HepG2 (cell line): ENCODE results near the gene ANKRD55. TPM values are rescaled to one million over a fixed set of nuclear protein-coding genes. Genes with fewer than 3 reads are reported as not detected.

Experiments used
- ATAC-seq: fragments of 200-7000 bp; cut with Tn5 transposase; 3 replicates; pipeline ENCODE4 v1.9.1; 2020; ENCODE audit warnings: mild to moderate bottlenecking, moderate library complexity
- BruUV-seq: library from RNA; stranded (reverse); fragments of 400-500 nt; replicated peaks from 2 replicates; lab custom pipeline; 2021; lab: Mats Ljungman, UMichigan
- CTCF ChIA-PET: fragments of 300-600 bp; formaldehyde crosslinking; extraction: SDS; loops from one replicate; lab custom pipeline; 2021; ENCODE audit warnings: low total read pairs, inconsistent platforms, low intra/inter-chr PET ratio; lab: Yijun Ruan, JAX
- POLR2A ChIA-PET: fragments of 350-600 bp; sonication (Branson Sonifier 250); formaldehyde crosslinking; loops from one replicate; lab custom pipeline; 2020; ENCODE audit warnings: antibody characterized with exemption, inconsistent platforms; lab: Yijun Ruan, JAX
- DNase-seq: peaks from one replicate; pipeline ENCODE4 v3.0.0-alpha.2; 2015; ENCODE audit warnings: low spot score
- FAIRE-seq: peaks from 3 replicates; lab custom pipeline; 2011; peaks lifted over from hg19 to GRCh38; lab: Jason Lieb, UNC
- H2AFZ ChIP-seq: one replicate; pipeline ENCODE4 v1.6.1; 2011; ENCODE audit warnings: low read length, inconsistent platforms
- H3K27ac ChIP-seq: fragments of 300-600 bp; 3 replicates; pipeline ENCODE4 v1.8.0; 2011; ENCODE audit warnings: mixed run types, mild to moderate bottlenecking, mixed read lengths, low read length, inconsistent platforms; ENCODE audit not compliant: insufficient read depth; ENCODE audit errors: extremely low read length
- H3K27me3 ChIP-seq, 2 experiments: fragments of 200-600 bp in 1 of 2; 2 replicates in 1 of 2; 3 replicates in 1 of 2; pipeline versions ENCODE4 v1.6.0 to v1.8.0; 2011; ENCODE audit warnings: low read length in 2 of 2, mild to moderate bottlenecking in 2 of 2, moderate library complexity in 2 of 2, inconsistent platforms in 1 of 2; ENCODE audit not compliant: insufficient read depth in 2 of 2, control insufficient read depth in 1 of 2
- H3K36me3 ChIP-seq, 2 experiments: fragments of 200-600 bp in 1 of 2; replicated peaks in 1 of 2; 2 replicates in 1 of 2; 3 replicates in 1 of 2; pipeline versions ENCODE4 v1.5.1 to v1.8.0; 2011; ENCODE audit warnings: low read length in 2 of 2, inconsistent platforms in 1 of 2; ENCODE audit not compliant: insufficient read depth in 2 of 2, control insufficient read depth in 1 of 2
- H3K4me1 ChIP-seq: 2 replicates; pipeline ENCODE4 v1.5.1; 2012; ENCODE audit warnings: low read length, inconsistent platforms; ENCODE audit not compliant: insufficient read depth
- H3K4me2 ChIP-seq: 2 replicates; pipeline ENCODE4 v1.6.0; 2011; ENCODE audit warnings: low read depth, low read length, inconsistent platforms
- H3K4me3 ChIP-seq, 3 experiments: fragments of 200-600 bp in 1 of 3; sonication (generic), shearing (Covaris generic) in 1 of 3; replicated peaks in 1 of 3; 2 replicates each; pipeline ENCODE4 v1.5.1; 2011 to 2016; ENCODE audit warnings: low read length in 3 of 3, inconsistent platforms in 2 of 3, low read depth in 2 of 3, mild to moderate bottlenecking in 2 of 3, control low read depth in 1 of 3, mixed read lengths in 1 of 3; ENCODE audit not compliant: insufficient read depth in 1 of 3
- H3K79me2 ChIP-seq: one replicate; pipeline ENCODE4 v1.6.1; 2011; ENCODE audit warnings: low read length, inconsistent platforms; ENCODE audit not compliant: insufficient read depth
- H3K9ac ChIP-seq: 2 replicates; pipeline ENCODE4 v1.6.0; 2011; ENCODE audit warnings: mild to moderate bottlenecking, low read depth, low read length, inconsistent platforms; ENCODE audit not compliant: insufficient read depth
- H3K9me3 ChIP-seq: 2 replicates; pipeline ENCODE4 v1.5.1; 2012; ENCODE audit warnings: mild to moderate bottlenecking, low read length
- H4K20me1 ChIP-seq: 2 replicates; pipeline ENCODE4 v1.6.0; 2011; ENCODE audit warnings: inconsistent platforms, mild to moderate bottlenecking, low read length, moderate library complexity; ENCODE audit not compliant: insufficient read depth
- MAF1 ChIP-seq: sonication (generic); formaldehyde crosslinking; IDR thresholded peaks from 2 replicates; pipeline ENCODE4 v1.5.0; 2020; ENCODE audit warnings: missing genetic modification reagents, borderline replicate concordance
- MAFF ChIP-seq: IDR thresholded peaks from 2 replicates; pipeline ENCODE4 v1.6.1; 2011; ENCODE audit warnings: low read depth, low read length, improper control_type of control experiment
- MAFK ChIP-seq, 2 experiments: IDR thresholded peaks in 1 of 2; conservative IDR thresholded peaks in 1 of 2; 2 replicates each; pipeline ENCODE4 v1.6.1; 2011; ENCODE audit warnings: improper control_type of control experiment in 2 of 2, low read length in 2 of 2
- POLR2AphosphoS2 ChIP-seq: IDR thresholded peaks from 2 replicates; pipeline ENCODE4 v1.6.1; 2011; ENCODE audit warnings: low read depth, low read length, improper control_type of control experiment
- ZKSCAN1 ChIP-seq: fragments of 150-350 bp; IDR thresholded peaks from 2 replicates; pipeline ENCODE4 v1.6.1; 2014; ENCODE audit warnings: low read length
- WGBS: methylation state at CpG from one replicate; pipeline ENCODE4 v1.1.6; 2017; ENCODE audit warnings: low lambda C conversion rate; 5-methylcytosine and 5-hydroxymethylcytosine counted together
- in situ Hi-C: cut with HindIII; loops from 2 replicates; pipeline ENCODE4 v1.10.0; 2017; ENCODE audit warnings: low pct_unique_long_range_greater_than_20kb; ENCODE audit not compliant: extremely low pct_ligation_motif_present
- intact Hi-C: fragments of 100-400 bp; cut with micrococcal nuclease; formaldehyde crosslinking; loops from one replicate; pipeline ENCODE4 v1.10.0; 2022; ENCODE audit not compliant: unreplicated experiment
- polyA plus RNA-seq, 8 experiments: library from polyadenylated mRNA; depleted of rRNA in 3 of 8; stranded (reverse) in 7 of 8; unstranded in 1 of 8; fragments of >200 nt; fragmentation: Illumina TruSeq in 4 of 8; extraction: Trizol in 4 of 8; gene quantifications; 2 replicates each; pipeline versions ENCODE4 v1.2.1 to v1.2.3, GENCODE V29; 2011 to 2016; ENCODE audit warnings: low read depth in 4 of 8, missing spikeins in 1 of 8, mixed read lengths in 1 of 8; ENCODE audit not compliant: insufficient read depth in 1 of 8
- total RNA-seq, 5 experiments: library from RNA; depleted of rRNA; stranded (reverse); fragments of >200 nt; fragmentation: Illumina TruSeq; extraction: Trizol; gene quantifications; 2 replicates each; pipeline ENCODE4 v1.2.3, GENCODE V29; 2016; ENCODE audit warnings: low read depth in 1 of 5
- TF ChIP-seq, protein P1 (sequence below): sonication (generic); formaldehyde crosslinking; conservative IDR thresholded peaks from 2 replicates; pipeline ENCODE4 v1.8.1; 2023; ENCODE audit warnings: missing genetic modification reagents
- TF ChIP-seq, protein P2 (sequence below): sonication (generic); formaldehyde crosslinking; IDR thresholded peaks from 2 replicates; pipeline ENCODE4 v1.4.0; 2020; ENCODE audit warnings: low read depth, mild to moderate bottlenecking, missing genetic modification reagents

The ANKRD55 gene
- total and polyA plus RNA-seq, 2 of the 13 experiments (the other 11 are each of a cell fraction or from before 2014, with no cell fraction given), result 0.11 to 0.28 TPM

DNA sequence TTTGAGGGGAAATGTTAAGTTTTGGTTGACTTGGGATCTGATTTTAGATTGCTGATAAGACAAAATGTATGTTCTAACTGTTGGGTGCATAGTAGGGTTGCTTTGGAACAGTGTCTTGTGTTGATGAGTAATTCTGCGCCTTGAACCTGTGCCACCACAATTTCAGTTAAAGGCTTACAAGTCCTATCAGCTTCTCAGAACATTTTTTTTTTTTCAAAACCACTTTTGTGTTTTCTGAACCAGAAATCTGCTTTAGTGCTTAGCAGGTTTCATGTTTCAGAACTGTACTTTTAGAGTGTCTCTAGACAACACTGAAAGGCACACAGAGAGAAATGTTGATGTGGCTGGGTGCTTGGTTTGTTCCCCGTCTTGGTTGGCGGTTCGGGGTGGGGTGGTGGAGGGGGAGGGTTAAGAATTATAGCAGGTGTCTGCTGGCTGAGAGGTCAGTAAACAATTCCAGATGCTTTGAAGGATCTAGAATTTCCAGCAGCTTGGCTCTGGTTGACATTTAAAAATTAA is 84.6 kb downstream of the ANKRD55 start:
- Histone ChIP-seq H2AFZ (no peak overlapping the region), H3K79me2 (no peaks in the 10 kb centered on the region), H3K4me2 (no peak overlapping the region), H3K9me3 (no peaks in the 10 kb centered on the region), H3K4me1 (peaks cover 51% of the 10 kb centered on the region), H3K36me3 (no peaks in the 10 kb centered on the region), H3K9ac (no peak overlapping the region), H3K27ac (no peak overlapping the region), H3K4me3 (no peak overlapping the region), H3K27me3 (no peaks in the 10 kb centered on the region), H4K20me1 (no peaks in the 10 kb centered on the region)
- CTCF ChIA-PET, result no interaction called here
- TF ChIP-seq MAFF (0 out of 2 replicates have a peak, but pooled peaks have one; percentile 6), MAFK (conservative IDR thresholded peaks at IDR 0.05 in 1 of 2, IDR thresholded peaks at IDR 0.05 in 1 of 2; ENCODE audit: low read length in 2 of 2) (peak; percentile 11 to 56; a peak in 2 of 4 replicates), ZKSCAN1 (0 out of 2 replicates have a peak, but pooled peaks have one; percentile 15), MAF1 (no peak)
- TF ChIP-seq, protein P1, sequence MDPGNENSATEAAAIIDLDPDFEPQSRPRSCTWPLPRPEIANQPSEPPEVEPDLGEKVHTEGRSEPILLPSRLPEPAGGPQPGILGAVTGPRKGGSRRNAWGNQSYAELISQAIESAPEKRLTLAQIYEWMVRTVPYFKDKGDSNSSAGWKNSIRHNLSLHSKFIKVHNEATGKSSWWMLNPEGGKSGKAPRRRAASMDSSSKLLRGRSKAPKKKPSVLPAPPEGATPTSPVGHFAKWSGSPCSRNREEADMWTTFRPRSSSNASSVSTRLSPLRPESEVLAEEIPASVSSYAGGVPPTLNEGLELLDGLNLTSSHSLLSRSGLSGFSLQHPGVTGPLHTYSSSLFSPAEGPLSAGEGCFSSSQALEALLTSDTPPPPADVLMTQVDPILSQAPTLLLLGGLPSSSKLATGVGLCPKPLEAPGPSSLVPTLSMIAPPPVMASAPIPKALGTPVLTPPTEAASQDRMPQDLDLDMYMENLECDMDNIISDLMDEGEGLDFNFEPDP (CRISPR knock-in tag), result no peak
- FAIRE-seq, result no peak
- DNase-seq, result no peak
- in situ Hi-C loops, result no loop called here
- POLR2A ChIA-PET, result no interaction called here
- intact Hi-C loops, result no loop called here
- WGBS, result 99% methylated on average over 4 of the region's 4 CpGs
- no peak for ATAC-seq
- no TSS peak for BruUV-seq

DNA sequence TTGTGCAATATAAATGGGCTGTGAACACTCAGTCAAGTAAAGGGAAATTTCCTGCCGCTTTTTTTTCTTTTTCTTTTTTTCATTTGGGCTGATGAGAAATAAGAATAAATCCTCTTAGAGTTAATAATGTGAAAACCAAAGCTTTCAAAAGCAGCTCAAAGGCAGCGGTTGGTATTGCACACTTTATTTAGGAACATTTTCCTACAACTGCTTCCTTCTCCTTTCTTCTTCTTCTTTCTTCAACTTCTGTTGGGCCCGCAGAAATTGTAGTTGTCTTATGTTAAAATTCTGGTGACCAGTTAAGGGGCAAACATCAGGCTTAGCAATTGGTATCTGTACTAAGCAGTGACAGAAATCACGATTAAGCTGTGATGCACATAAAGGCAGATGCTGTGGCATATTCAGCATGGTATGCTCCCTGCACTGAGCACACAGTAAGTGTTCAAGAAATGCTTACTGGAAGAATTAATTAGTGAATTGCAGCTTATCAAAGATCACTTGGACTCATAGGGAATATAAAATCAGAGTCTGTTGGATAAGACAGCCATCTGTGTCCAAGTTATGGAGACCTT is 85.4 kb downstream of the ANKRD55 start:
- H3K4me1 ChIP-seq, result peaks cover 55% of the 10 kb centered on the region
- in situ Hi-C loops, result no loop called here
- POLR2A ChIA-PET, result no interaction called here
- H3K27ac ChIP-seq, result no peak overlapping the region
- FAIRE-seq (no peak), ATAC-seq (no peak), DNase-seq (no peak)
- H2AFZ ChIP-seq, result no peak overlapping the region
- no peaks in the 10 kb centered on the region for H3K27me3 ChIP-seq
- H3K4me3 ChIP-seq, result no peak overlapping the region
- CTCF ChIA-PET, result no interaction called here
- no peaks in the 10 kb centered on the region for H3K36me3 ChIP-seq
- H3K9me3 ChIP-seq, result no peaks in the 10 kb centered on the region
- no peak overlapping the region for H3K9ac ChIP-seq
- WGBS, result 99% methylated on average over 4 of the region's 4 CpGs
- intact Hi-C loops, result no loop called here
- no peaks in the 10 kb centered on the region for H4K20me1 ChIP-seq
- no peak overlapping the region for H3K4me2 ChIP-seq
- BruUV-seq, result no TSS peak
- no peaks in the 10 kb centered on the region for H3K79me2 ChIP-seq
- TF ChIP-seq POLR2AphosphoS2, result no peak
- TF ChIP-seq, protein P2, sequence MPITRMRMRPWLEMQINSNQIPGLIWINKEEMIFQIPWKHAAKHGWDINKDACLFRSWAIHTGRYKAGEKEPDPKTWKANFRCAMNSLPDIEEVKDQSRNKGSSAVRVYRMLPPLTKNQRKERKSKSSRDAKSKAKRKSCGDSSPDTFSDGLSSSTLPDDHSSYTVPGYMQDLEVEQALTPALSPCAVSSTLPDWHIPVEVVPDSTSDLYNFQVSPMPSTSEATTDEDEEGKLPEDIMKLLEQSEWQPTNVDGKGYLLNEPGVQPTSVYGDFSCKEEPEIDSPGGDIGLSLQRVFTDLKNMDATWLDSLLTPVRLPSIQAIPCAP (CRISPR knock-in tag), result no peak
